Muscle layer of duodenum (tissue), 2 donors: ENCODE data around the gene CST1.

ENCODE experiments used
- H3K27ac ChIP-seq: one replicate; pipeline ENCODE4 v1.7.0; 2013; ENCODE audit warnings: mild to moderate bottlenecking, low read length
- H3K27me3 ChIP-seq: one replicate; pipeline ENCODE4 v1.7.0; 2013; ENCODE audit warnings: low read depth, mild to moderate bottlenecking, control low read depth, low read length
- H3K36me3 ChIP-seq, 2 donors: one replicate each; pipeline ENCODE4 v1.7.0; 2013; ENCODE audit warnings: low read length in 2 of 2, control low read depth in 1 of 2, mild to moderate bottlenecking in 1 of 2; ENCODE audit not compliant: insufficient read depth in 2 of 2, control insufficient read depth in 1 of 2
- H3K4me1 ChIP-seq, 2 donors: one replicate each; pipeline ENCODE4 v1.7.0; 2013; ENCODE audit warnings: low read length in 2 of 2, mild to moderate bottlenecking in 2 of 2, control low read depth in 1 of 2, moderate library complexity in 1 of 2; ENCODE audit not compliant: insufficient read depth in 2 of 2, control insufficient read depth in 1 of 2
- H3K4me3 ChIP-seq, 2 donors: one replicate each; pipeline ENCODE4 v1.7.0; 2013; ENCODE audit warnings: low read length in 2 of 2, low read depth in 1 of 2, mild to moderate bottlenecking in 1 of 2
- H3K9me3 ChIP-seq, 2 donors: one replicate each; pipeline ENCODE4 v1.7.0; 2013; ENCODE audit warnings: low read length in 2 of 2, control low read depth in 1 of 2, mild to moderate bottlenecking in 1 of 2; ENCODE audit not compliant: control insufficient read depth in 1 of 2
- donor health status: healthy.

The CST1 gene

GRCh38 chr20:23702021-23702420, 48.7 kb downstream of the CST1 start:
- Histone ChIP-seq H3K27ac (no peak overlapping the region), H3K27me3 (no peaks in the 10 kb centered on the region), H3K4me3 (no peak overlapping the region), H3K4me1 (no peaks in the 10 kb centered on the region), H3K36me3 (no peaks in the 10 kb centered on the region), H3K9me3 (no peaks in the 10 kb centered on the region)

GRCh38 chr20:23700931-23701330, 49.8 kb downstream of the CST1 start:
- Histone ChIP-seq H3K27ac (no peak overlapping the region), H3K9me3 (no peaks in the 10 kb centered on the region), H3K4me3 (no peak overlapping the region), H3K27me3 (no peaks in the 10 kb centered on the region), H3K36me3 (no peaks in the 10 kb centered on the region), H3K4me1 (no peaks in the 10 kb centered on the region)

GRCh38 chr20:23697947-23698346, 52.8 kb downstream of the CST1 start:
- H3K4me1 ChIP-seq: no peaks in the 10 kb centered on the region
- no peaks in the 10 kb centered on the region for H3K9me3 ChIP-seq
- no peaks in the 10 kb centered on the region for H3K36me3 ChIP-seq
- no peaks in the 10 kb centered on the region for H3K27me3 ChIP-seq
- no peak overlapping the region for H3K27ac ChIP-seq
- no peak overlapping the region for H3K4me3 ChIP-seq
